OCI-LY1 (cell line): ENCODE measurements around the gene SCNN1B.

ENCODE experiments used
- H2AFZ ChIP-seq: fragments of 200-600 bp; sonication (generic), shearing (Covaris generic); 2 replicates; pipeline ENCODE4 v1.6.0; 2014; ENCODE audit warnings: antibody characterized with exemption, mild to moderate bottlenecking, low read length
- H3F3A ChIP-seq: fragments of 200-600 bp; sonication (generic), shearing (Covaris generic); 2 replicates; pipeline ENCODE4 v1.6.0; 2014; ENCODE audit warnings: mild to moderate bottlenecking, antibody characterized with exemption, low read length, moderate library complexity; ENCODE audit not compliant: insufficient read depth
- H3K27ac ChIP-seq: fragments of 200-600 bp; sonication (generic); 2 replicates; pipeline ENCODE4 v1.5.1; 2014; ENCODE audit warnings: low read length, mixed run types, mild to moderate bottlenecking, low read depth; ENCODE audit not compliant: poor library complexity, severe bottlenecking
- H3K27me3 ChIP-seq: fragments of 200-600 bp; sonication (generic); 2 replicates; pipeline ENCODE4 v1.6.0; 2014; ENCODE audit warnings: antibody characterized with exemption, mild to moderate bottlenecking, low read length, moderate library complexity; ENCODE audit not compliant: insufficient read depth
- H3K36me3 ChIP-seq: fragments of 200-600 bp; sonication (generic); 2 replicates; pipeline ENCODE4 v1.6.1; 2014; ENCODE audit warnings: mild to moderate bottlenecking, antibody characterized with exemption, low read length, moderate library complexity, mixed read lengths; ENCODE audit not compliant: insufficient read depth
- H3K4me1 ChIP-seq: fragments of 200-600 bp; sonication (generic); 2 replicates; pipeline ENCODE4 v1.5.1; 2014; ENCODE audit warnings: mild to moderate bottlenecking, low read length, moderate library complexity; ENCODE audit not compliant: insufficient read depth, severe bottlenecking
- H3K4me2 ChIP-seq: fragments of 200-600 bp; sonication (generic), shearing (Covaris generic); 2 replicates; pipeline ENCODE4 v1.6.1; 2014; ENCODE audit warnings: low read length
- H3K4me3 ChIP-seq: fragments of 200-600 bp; sonication (generic); 2 replicates; pipeline ENCODE4 v1.5.1; 2014; ENCODE audit warnings: low read length, low read depth, mild to moderate bottlenecking, mixed read lengths; ENCODE audit not compliant: poor library complexity, severe bottlenecking
- H3K79me2 ChIP-seq: fragments of 200-600 bp; shearing (Covaris generic); 2 replicates; pipeline ENCODE4 v1.6.1; 2016; ENCODE audit warnings: mixed run types, low read length, mixed read lengths; ENCODE audit not compliant: insufficient read depth
- H3K9ac ChIP-seq: fragments of 200-600 bp; sonication (generic), shearing (Covaris generic); 2 replicates; pipeline ENCODE4 v1.6.1; 2014; ENCODE audit warnings: mild to moderate bottlenecking, low read length, mixed read lengths
- H3K9me2 ChIP-seq: fragments of 200-600 bp; sonication (generic), shearing (Covaris generic); 2 replicates; pipeline ENCODE4 v1.6.1; 2014; ENCODE audit warnings: low read depth, mild to moderate bottlenecking, low read length, mixed read lengths
- H3K9me3 ChIP-seq: fragments of 200-600 bp; shearing (Covaris generic); 2 replicates; pipeline ENCODE4 v1.6.1; 2014; ENCODE audit warnings: low read length, mixed read lengths
- H4K20me1 ChIP-seq: fragments of 200-600 bp; sonication (generic), shearing (Covaris generic); 2 replicates; pipeline ENCODE4 v1.6.0; 2016; ENCODE audit warnings: mild to moderate bottlenecking, low read length; ENCODE audit not compliant: insufficient read depth
- CTCF ChIP-seq: fragments of 200-600 bp; sonication (generic), shearing (Covaris generic); IDR thresholded peaks from 2 replicates; pipeline ENCODE4 v1.5.1; 2017; ENCODE audit warnings: mild to moderate bottlenecking, antibody characterized with exemption, low read length, moderate library complexity, mixed read lengths
- EZH2 ChIP-seq: fragments of 200-600 bp; sonication (generic), shearing (Covaris generic); IDR thresholded peaks from 2 replicates; pipeline ENCODE4 v1.8.0; 2017; ENCODE audit warnings: borderline replicate concordance, mixed run types, mild to moderate bottlenecking, antibody characterized with exemption, low read length, moderate library complexity, mixed read lengths

SCNN1B gene

GRCh38 chr16:23280483-23280967, 21.6 kb upstream of the SCNN1B start:
- Histone ChIP-seq H3K9me2 (no peaks in the 10 kb centered on the region), H3K9ac (no peak overlapping the region), H3K27me3 (no peaks in the 10 kb centered on the region; the same call in 1 of the 2 replicates), H2AFZ (no peak overlapping the region), H3F3A (no peaks in the 10 kb centered on the region), H4K20me1 (no peaks in the 10 kb centered on the region), H3K9me3 (no peaks in the 10 kb centered on the region), H3K4me1 (no peaks in the 10 kb centered on the region), H3K27ac (no peak overlapping the region), H3K36me3 (no peaks in the 10 kb centered on the region), H3K79me2 (no peaks in the 10 kb centered on the region), H3K4me3 (no peak overlapping the region), H3K4me2 (no peak overlapping the region)
- no peak for TF ChIP-seq EZH2
- no peak for TF ChIP-seq CTCF

GRCh38 chr16:23282568-23282967, 19.5 kb upstream of the SCNN1B start:
- Histone ChIP-seq H3K79me2 (no peaks in the 10 kb centered on the region), H3K4me3 (no peak overlapping the region), H3K9ac (no peak overlapping the region)

GRCh38 chr16:23283571-23283970, 18.5 kb upstream of the SCNN1B start:
- H3K27me3 ChIP-seq = no peaks in the 10 kb centered on the region; the same call in 1 of the 2 replicates
- no peaks in the 10 kb centered on the region for H3K4me1 ChIP-seq

More at GRCh38 chr16:23282568-23282967, 19.5 kb upstream of the SCNN1B start:
- H3K9me2 ChIP-seq = no peaks in the 10 kb centered on the region
- no peak overlapping the region for H3K27ac ChIP-seq
- no peaks in the 10 kb centered on the region; the same call in 1 of the 2 replicates for H3K27me3 ChIP-seq
- H3K9me3 ChIP-seq = no peaks in the 10 kb centered on the region
- no peaks in the 10 kb centered on the region for H3K36me3 ChIP-seq
- TF ChIP-seq EZH2 = no peak
- no peak for TF ChIP-seq CTCF
- H3F3A ChIP-seq = no peaks in the 10 kb centered on the region
- H3K4me2 ChIP-seq = no peak overlapping the region
- H2AFZ ChIP-seq = no peak overlapping the region
- no peaks in the 10 kb centered on the region for H3K4me1 ChIP-seq
- H4K20me1 ChIP-seq = no peaks in the 10 kb centered on the region

More at GRCh38 chr16:23283571-23283970, 18.5 kb upstream of the SCNN1B start:
- no peaks in the 10 kb centered on the region for H4K20me1 ChIP-seq
- H3K9me3 ChIP-seq = no peaks in the 10 kb centered on the region
- TF ChIP-seq CTCF = no peak
- H3K4me2 ChIP-seq = no peak overlapping the region
- H2AFZ ChIP-seq = no peak overlapping the region
- H3K36me3 ChIP-seq = no peaks in the 10 kb centered on the region
- no peaks in the 10 kb centered on the region for H3K9me2 ChIP-seq
- no peak overlapping the region for H3K9ac ChIP-seq
- H3K27ac ChIP-seq = no peak overlapping the region
- H3K4me3 ChIP-seq = no peak overlapping the region
- no peaks in the 10 kb centered on the region for H3K79me2 ChIP-seq
- no peaks in the 10 kb centered on the region for H3F3A ChIP-seq
